Testis (tissue), 2 donors: ENCODE data around the gene ADRA2B.

Source experiments
- CTCF ChIP-seq, 3 experiments: fragments of 450-650 bp in 2 of 3; fragments of 200-600 bp in 1 of 3; sonication (generic) in 1 of 3; IDR thresholded peaks; one replicate each; pipeline ENCODE4 v1.5.1; 2016 to 2019; ENCODE audit warnings: antibody characterized with exemption in 3 of 3, mild to moderate bottlenecking in 2 of 3, moderate library complexity in 1 of 3
- POLR2A ChIP-seq: fragments of 450-650 bp; IDR thresholded peaks from one replicate; pipeline ENCODE4 v1.6.1; 2017; ENCODE audit warnings: antibody characterized with exemption, mild to moderate bottlenecking, moderate library complexity

GRCh38 chr2:96131813-96132745, 15.7 kb upstream of the ADRA2B start:
- TF ChIP-seq CTCF (IDR thresholded peaks at IDR 0.05) (no peak), POLR2A (no peak)
